GM19467 (cell line): ENCODE data around the gene FAM53C.
"Not testable (repeated sequence)": the region's sequence is repeated elsewhere in the genome, so short reads cannot be mapped to it uniquely, and the experiment has no call there.

Experiments
- ATAC-seq: cut with Tn5 transposase; IDR thresholded peaks from one replicate; pipeline ENCODE4 v1.9.1; 2021; ENCODE audit warnings: mild to moderate bottlenecking, moderate library complexity; ENCODE audit not compliant: unreplicated experiment

FAM53C gene

DNA sequence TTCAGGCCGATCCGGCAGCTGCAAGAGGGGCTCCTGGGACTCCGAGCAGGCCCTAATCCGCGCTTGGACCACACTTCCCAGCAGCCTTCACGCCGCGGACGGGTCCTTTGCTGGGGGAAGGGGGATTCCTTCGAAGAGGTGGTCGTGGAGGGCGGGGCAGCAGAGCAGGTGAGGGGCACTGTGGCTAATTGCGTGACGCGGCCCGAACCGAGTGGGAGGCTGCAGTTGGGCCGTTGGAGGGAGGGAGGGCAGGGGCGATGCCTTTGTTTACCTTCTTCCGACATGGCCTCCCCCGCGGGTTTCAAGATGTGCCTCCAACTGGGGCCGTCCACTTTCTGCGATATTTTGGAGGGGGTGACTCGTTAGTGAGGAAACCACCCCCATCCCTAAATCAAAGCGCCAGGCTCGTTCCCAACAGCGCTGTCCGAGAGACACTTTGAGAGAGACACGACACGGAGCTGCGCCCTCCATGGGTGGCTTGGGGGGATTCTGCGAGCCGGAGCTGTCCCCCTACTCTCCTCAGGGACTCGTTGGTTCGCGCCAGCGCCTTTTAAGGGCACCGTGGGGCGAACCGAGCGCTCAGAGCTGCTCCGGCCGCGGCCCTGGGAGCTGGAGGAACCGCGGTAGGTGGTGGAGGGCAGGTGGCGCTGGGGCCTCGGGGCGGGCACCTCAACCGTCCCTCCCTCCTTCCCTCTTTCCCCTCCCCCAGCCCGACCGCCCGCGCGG lies at the start of gene FAM53C:
Gene FAM53C, plus strand, starts transcription at position 582 of the 726 bp plus-strand sequence. CDS start 3,070 bp downstream, outside the sequence.
- peak; percentile 70 for ATAC-seq

DNA sequence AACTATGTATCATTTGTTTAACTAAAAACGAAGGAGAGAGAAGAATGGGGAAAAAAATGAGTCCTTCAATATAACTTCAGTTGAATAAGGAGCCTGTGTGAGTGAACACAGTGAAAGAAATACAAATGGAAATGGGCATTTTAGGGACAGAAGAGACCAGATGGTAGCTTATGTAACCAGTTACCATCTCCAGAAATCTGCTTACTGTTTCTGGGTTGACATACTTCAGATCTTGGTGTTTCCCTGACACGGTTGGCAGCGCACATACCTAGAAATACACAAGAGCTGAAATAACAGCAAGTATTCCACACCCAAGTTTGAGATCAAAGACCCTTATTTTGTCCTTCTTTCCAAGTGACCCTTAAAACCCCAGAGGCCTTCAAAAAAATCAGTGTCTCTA lies 48.8 kb upstream of the FAM53C start:
- no peak for ATAC-seq

DNA sequence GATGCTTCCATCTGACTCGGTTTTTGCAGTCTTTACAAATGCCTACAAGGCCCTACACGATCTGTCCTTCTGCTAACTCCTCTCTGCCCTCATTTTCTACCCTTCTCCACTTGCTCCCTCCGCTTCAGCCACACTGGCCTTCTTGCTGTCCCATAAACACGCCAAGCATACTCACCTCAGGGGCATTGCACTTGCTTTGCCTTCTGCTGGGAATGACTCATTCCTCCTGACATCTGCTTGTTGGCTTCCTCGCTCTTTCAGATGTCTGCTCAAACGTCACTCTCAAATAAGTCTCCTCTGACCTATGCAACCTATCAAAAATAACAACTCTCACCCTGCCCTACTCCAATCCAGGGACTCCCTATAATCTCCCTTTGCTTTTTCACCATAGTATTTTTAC lies 34.7 kb upstream of the FAM53C start:
- no peak for ATAC-seq

DNA sequence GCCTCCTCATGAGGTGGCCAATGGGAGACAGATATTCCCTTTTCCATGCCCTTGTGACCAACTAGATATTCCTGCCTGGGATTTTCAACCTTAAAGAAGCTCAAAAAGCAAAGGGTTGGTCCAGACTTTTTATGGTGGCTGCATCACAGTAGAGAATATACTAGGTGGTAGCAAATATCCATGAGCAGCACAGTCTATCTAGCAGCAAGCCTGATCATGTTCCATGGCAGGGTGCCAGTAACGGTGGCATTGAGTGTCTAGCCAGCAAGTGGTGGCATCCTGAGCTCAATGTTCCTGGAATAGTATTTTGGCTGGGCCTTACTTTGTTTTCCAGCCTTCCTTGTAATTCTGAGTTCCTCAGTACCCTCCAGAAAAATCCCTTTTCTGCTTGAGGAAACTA lies 32.3 kb upstream of the FAM53C start:
- no peak for ATAC-seq

GRCh38 chr5:138315751-138316278 lies 22.3 kb upstream of the FAM53C start:
- no peak for ATAC-seq

- ATAC-seq = no peak
Observed at GRCh38 chr5:138316355-138316754, 21.7 kb upstream of the FAM53C start.

DNA sequence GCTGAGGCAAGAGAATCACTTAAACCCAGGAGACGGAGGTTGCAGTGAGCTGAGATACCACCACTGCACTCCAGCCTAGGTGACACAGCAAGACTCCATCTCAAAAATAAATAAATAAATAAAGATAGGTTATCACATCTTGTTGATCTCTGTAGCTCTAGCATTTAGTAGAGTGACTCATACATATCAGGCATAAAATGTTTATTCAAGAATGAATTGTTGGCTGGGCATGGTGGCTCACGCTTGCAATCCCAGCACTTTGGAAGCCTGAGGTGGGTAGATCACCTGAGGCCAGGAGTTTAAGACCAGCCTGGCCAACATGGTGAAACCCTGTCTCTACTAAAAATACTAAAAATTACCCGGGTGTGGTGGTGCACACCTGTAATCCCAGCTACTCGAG lies 19.9 kb upstream of the FAM53C start:
- ATAC-seq = not testable (repeated sequence)

DNA sequence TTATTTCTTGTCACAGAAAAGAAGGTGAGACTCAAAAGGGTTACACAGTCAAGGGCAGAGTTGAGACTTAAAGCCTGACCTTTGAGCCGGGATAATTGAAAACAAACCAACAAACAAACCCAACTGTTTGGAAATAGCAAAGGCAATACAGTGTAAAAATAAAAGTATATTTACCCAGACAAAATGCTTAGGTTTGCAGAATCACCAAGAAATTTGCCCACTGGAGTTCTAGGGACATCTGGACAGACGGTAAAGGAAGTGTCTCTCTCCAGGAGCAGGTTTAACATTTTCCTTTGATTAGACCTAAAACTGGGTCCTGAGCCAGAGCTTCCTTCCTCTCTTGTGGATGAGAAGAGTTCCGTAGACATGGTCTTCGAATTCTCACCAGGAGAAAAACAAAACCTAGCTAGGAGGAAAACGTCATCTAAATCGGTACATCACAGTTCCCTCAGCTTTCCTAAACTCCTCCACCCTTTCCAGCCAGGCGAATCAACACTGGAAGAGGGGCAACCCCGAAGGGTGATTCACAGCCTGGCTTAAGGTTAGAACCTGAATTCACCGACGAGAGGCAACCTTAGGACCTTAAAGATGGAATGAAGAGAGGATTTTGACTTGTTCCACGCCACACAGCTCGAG lies 7.1 kb upstream of the FAM53C start:
- no peak for ATAC-seq

GRCh38 chr5:138331449-138332368 lies 6.4 kb upstream of the FAM53C start, which contains the start of gene CDC25C:
Gene CDC25C, minus strand, starts transcription at chr5:138331804. Its CDS starts 624 bp downstream, at chr5:138331180.
- peak; percentile 98 for ATAC-seq

- no peak for ATAC-seq
Observed at GRCh38 chr5:138334867-138335447, 3.1 kb upstream of the FAM53C start.

- peak; percentile 12 for ATAC-seq
Observed at GRCh38 chr5:138336952-138337684, 948 bp upstream of the FAM53C start.

- no peak for ATAC-seq
Observed at GRCh38 chr5:138338411-138339090, 485 bp downstream of the FAM53C start.

GRCh38 chr5:138339091-138339456 lies 1.0 kb downstream of the FAM53C start:
- ATAC-seq = no peak

DNA sequence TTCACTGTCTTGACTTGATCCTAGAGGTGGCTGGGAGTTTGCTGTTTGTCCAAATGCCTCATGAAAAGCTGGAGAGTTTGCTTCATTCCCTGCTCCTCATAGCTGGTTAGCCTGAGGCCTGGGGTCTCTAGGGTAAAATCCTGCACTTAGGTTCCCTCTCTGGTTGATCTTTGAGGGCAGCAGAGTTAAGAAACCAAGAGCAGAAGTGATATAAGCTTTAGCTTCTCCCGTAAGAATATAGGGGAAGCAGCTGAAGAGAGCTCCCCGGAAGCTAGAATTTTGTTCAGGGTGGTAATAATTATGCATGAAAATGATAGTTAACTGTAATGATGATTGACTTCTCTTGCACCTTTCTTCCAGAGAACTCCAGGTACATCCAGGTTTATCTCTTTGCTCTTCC lies 1.4 kb downstream of the FAM53C start:
- no peak for ATAC-seq

- ATAC-seq = no peak
Observed at GRCh38 chr5:138340008-138340407, 1.9 kb downstream of the FAM53C start.

- no peak for ATAC-seq
Observed at GRCh38 chr5:138344887-138345622, 7.0 kb downstream of the FAM53C start.

- no peak for ATAC-seq
Observed at GRCh38 chr5:138346889-138347288, 8.8 kb downstream of the FAM53C start.

GRCh38 chr5:138349852-138350562 lies 11.9 kb downstream of the FAM53C start:
- no peak for ATAC-seq
